ENCODE data around the gene PSENEN.

The PSENEN gene

GRCh38 chr19:35775298-35776101, 30.0 kb downstream of the PSENEN start, which contains the start of gene ARHGAP33:
Gene ARHGAP33, plus strand, starts transcription at chr19:35775564. Its CDS starts 95 bp downstream, at chr19:35775659.
- peak; percentile 99 for DNase-seq

- peak; percentile 14 for DNase-seq
Observed at GRCh38 chr19:35776102-35776788, 30.8 kb downstream of the PSENEN start.

DNA sequence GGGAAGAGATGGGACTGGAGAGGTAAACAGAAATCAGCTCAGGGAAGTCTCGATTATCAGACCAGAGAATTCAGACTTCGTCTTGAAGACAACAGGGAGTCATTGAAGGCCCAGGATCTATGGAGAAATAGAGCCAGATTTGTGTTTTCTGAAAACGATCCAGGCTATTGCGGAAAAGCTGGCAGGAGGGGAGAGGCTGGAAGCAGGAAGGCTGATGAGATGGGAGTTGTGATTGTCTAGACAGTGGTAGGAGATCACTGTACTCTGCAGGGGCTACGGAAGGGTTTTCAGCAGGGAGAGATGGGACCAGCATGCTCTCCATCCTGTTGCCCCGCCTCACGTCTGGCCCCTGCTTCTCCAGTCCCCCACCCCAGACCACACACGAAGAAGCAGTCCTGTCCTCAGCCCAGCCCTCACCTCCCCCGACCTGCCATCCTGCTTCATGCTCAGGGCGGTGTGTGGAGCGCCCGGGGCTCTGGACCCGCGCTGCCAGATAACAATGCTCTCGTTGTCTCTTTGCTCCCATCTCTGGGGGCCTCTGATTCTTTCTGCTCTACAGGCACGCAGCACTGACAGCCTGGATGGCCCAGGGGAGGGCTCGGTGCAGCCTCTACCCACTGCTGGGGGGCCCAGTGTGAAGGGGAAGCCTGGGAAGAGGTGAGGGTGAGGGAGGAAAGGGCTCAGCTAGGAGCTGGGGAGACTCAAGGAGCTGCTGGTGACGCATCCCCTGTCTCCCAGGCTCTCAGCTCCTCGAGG, 31.8 kb downstream of the PSENEN start:
- peak; percentile 17 for DNase-seq

- DNase-seq, result no peak
Observed at GRCh38 chr19:35777961-35778360, 32.5 kb downstream of the PSENEN start.

- DNase-seq, result no peak
Observed at GRCh38 chr19:35779033-35779432, 33.6 kb downstream of the PSENEN start.

DNA sequence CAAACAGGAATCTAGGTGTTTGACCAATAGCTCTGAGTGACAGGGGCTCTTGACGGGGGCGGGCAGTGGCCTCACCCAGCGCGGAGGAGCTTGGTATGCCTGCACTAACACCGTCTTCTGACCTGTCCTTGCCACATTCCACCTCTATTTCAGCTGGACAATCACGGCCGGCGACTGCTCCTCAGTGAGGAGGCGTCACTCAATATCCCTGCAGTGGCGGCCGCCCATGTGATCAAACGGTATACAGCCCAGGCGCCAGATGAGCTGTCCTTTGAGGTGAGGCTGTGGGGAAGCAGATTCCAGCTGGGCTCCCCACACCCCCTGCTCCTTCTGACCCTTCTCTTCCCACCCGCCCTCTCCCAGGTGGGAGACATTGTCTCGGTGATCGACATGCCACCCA, 34.6 kb downstream of the PSENEN start:
- peak; percentile 15 for DNase-seq

DNA sequence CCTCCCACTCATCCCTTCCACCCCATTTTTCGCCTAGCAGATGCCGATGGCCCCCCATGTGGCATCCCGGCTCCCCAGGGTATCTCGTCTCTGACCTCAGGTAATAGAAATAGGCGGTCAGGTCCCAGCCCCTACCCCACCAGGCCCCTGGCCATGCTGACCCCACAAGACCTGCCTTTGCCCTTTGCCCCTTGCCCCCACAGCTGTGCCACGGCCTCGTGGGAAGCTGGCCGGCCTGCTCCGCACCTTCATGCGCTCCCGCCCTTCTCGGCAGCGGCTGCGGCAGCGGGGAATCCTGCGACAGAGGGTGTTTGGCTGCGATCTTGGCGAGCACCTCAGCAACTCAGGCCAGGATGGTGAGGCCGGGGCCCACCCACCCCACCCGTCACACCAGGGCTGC, 35.3 kb downstream of the PSENEN start:
- DNase-seq, result peak; percentile 20

GRCh38 chr19:35781650-35782049, 36.2 kb downstream of the PSENEN start:
- DNase-seq, result peak; percentile 13

DNA sequence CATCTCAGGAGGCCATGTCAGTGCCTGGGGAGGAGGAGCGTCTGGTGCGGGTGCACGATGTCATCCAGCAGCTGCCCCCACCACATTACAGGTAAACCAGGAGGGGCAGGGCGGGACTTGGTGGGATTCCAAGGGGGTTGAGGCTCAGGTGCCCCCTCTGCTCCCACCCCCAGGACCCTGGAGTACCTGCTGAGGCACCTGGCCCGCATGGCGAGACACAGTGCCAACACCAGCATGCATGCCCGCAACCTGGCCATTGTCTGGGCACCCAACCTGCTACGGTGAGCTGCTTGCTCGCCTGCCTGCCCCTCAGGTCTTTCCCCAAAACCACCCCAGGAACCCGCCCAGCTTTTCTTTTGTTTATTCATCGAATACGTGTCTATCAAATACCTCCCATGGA, 37.1 kb downstream of the PSENEN start:
- no peak for DNase-seq

DNA sequence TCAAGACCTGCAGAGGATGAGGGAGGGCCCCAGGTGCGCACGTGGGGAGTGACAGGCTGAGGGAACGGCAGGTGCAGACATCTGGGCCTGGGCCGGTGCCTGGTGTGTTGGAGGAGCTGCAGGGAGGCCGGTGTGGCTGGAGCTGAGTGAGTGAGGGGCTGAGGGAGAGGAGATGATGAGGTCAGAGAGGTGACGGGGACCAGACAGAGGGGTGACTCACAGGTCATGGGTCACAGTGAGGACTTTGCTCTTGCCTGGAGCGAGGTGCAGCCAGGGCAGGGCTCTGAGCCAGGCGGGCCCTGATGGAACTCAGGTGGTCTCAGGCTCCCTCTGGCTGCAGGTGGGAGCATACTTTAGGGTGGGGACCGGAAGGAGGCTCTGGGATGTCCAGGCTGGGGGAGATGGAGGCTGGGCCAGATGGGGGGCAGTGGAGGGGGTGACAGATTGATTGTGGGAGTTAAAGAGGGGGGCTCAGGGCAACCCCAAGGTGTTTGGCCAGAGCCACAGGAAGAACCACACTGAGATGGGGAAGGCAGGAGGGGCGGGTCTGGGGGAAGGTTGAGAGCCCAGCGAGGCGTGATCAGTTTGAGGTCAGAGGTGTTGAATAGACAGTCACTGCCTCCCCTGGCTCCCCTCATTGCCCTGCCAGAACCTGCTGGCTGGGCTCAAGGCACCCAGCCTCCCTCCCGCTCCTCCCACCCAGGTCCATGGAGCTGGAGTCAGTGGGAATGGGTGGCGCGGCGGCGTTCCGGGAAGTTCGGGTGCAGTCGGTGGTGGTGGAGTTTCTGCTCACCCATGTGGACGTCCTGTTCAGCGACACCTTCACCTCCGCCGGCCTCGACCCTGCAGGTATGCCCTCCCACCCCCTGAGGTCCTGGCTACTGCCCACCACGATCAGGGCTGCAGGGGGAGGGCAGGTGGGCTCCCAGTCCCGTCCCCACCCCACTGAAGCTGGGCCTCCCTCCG, 38.3 kb downstream of the PSENEN start:
- DNase-seq, result peak; percentile 15

- DNase-seq, result peak; percentile 15
Observed at GRCh38 chr19:35784503-35785338, 39.3 kb downstream of the PSENEN start.

DNA sequence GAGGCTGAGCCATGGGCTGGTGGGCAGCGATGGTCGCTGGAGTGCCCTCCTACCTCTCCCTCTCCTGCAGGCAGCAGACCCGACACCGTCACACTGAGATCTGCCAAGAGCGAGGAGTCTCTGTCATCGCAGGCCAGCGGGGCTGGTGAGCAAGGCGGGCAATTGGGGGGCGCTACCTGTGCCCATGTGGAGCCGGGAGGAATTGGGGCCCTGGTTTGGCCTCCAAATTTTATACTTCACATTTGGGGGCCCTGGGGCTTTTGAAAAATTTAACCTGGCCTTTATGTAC, 39.8 kb downstream of the PSENEN start:
- no peak for DNase-seq

- DNase-seq, result no peak
Observed at GRCh38 chr19:35786299-35787160, 41.1 kb downstream of the PSENEN start.

- DNase-seq, result no peak
Observed at GRCh38 chr19:35787227-35787799, 41.9 kb downstream of the PSENEN start.

DNA sequence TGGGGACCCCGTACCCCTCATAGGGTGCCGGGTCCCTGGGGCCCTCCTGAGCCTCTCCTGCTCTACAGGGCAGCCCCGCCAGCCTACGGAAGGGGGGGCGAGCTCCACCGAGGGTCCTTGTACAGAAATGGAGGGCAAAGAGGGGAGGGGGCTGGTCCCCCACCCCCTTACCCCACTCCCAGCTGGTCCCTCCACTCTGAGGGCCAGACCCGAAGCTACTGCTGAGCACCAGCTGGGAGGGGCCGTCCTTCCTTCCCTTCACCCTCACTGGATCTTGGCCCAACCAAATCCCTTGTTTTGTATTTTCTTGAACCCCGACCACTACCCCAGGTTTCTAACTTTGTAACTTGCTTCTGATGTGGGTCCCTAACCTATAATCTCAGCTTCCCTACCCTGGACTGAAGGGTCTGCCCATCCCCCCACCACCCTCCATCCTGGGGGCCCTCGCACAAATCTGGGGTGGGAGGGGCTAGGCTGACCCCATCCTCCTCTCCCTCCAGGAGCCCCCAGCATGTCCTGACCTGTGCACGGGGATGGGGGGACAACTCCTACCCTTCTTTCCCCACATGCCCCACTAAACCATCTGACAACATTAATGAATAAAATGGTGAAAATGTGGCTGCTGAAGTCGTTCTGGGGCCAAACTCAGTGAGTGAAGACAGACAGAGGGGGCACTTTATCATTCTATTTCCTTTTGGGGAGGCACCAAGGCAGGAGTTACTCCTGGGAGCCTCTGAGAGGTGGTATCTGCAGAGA, 42.9 kb downstream of the PSENEN start:
- no peak for DNase-seq

DNA sequence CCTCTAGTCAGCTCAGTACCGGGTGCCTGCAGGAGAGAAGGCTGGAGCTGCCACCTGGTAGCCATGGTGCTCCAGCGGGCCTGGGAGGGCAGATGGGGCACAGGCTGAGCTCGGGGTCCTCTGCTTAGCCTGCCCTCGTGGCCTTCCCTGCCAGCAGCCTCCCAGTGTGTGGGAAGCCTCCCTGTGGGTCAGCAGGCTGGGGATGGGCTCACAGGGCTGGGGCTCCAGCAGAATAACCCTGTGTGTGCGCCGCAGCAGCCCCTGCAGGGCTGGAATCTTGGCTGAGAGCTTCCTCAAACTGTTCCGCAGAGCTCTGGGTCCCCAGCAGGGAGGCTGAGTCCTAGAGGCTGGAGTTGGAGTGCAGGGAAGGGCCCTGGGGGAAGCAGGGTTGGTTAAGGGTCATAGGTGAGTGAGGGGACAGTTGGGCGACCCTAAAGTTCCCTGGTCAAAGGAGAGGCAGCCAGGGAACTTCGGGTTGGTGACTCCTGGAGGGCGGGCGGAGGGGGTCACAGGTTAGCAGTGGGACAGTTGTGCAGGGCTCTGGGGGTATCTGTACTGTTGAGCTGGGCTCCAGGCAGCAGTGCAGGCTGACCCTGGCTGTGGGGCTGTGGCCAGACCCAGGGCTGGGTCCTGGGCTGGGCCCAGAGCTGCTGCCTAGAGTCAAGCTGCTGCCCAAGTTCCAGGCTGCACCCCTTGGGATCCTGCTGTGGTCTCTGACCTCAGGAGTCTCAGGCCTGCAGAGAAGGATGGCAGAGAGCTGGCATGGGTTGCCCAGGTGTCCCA, 43.9 kb downstream of the PSENEN start:
- no peak for DNase-seq

DNA sequence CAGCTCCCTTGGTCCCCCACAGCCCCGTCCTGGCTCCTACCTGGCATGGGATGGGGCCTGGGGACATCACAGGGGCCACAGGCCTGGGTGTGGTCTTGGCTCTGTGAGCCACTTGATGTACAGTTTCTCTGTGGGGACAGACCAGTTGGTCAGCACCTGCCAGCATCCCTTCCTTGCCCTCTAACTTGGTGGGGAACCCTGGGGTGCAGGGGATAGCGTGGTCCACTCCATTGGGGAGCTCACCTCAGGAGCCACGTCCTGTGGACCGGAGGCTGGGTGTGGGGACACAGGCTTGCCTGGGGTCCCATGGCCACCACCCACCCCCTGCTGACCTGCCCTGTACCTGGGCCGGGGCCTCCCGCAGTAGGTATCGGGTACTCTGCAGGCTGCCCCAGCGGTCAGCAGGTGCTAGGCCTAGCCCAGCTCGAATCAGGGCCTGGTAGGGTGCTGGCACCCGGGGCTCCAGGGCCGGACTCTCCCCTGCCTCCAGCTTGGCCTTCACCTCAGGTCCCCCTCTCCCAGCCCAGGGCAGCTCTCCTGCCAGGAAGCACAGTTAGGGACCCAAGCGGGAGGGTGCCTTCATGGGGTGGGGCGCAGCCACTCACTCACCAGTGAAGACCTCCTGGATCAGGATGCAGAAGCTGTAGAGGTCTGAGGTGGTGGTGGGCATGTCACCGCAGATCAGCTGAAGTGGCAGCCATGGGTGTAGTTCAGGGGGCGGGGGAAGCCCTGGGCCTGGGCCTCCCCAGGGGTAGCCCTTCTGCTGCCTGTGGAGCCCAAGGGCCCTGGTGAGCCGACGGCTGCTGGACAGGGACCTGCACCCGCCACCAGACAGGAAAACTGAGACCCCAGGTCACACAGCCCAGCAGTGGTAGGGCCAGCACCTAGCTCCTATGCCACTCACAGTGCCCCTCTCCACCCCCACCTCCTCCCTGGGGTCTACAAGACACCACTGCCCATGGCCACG, 44.8 kb downstream of the PSENEN start:
- DNase-seq, result no peak

Measured in femur (tissue), 1 donor.